ENCODE results near the gene ZNF410.

GRCh38 chr14:73895939-73896338 lies 9.3 kb downstream of the ZNF410 start:
- TF ChIP-seq, protein P1, sequence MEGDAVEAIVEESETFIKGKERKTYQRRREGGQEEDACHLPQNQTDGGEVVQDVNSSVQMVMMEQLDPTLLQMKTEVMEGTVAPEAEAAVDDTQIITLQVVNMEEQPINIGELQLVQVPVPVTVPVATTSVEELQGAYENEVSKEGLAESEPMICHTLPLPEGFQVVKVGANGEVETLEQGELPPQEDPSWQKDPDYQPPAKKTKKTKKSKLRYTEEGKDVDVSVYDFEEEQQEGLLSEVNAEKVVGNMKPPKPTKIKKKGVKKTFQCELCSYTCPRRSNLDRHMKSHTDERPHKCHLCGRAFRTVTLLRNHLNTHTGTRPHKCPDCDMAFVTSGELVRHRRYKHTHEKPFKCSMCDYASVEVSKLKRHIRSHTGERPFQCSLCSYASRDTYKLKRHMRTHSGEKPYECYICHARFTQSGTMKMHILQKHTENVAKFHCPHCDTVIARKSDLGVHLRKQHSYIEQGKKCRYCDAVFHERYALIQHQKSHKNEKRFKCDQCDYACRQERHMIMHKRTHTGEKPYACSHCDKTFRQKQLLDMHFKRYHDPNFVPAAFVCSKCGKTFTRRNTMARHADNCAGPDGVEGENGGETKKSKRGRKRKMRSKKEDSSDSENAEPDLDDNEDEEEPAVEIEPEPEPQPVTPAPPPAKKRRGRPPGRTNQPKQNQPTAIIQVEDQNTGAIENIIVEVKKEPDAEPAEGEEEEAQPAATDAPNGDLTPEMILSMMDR (IDR thresholded peaks at IDR 0.05): no peak
- TF ChIP-seq POLR2A (IDR thresholded peaks at IDR 0.05; ENCODE audit: low read depth) (no peak), POLR2AphosphoS5 (IDR thresholded peaks at IDR 0.05) (no peak)

All from esophagus muscularis mucosa (tissue), 3 donors.